LHCN-M2 (cell line): ENCODE measurements around the gene MIER2. TPM values are rescaled to one million over a fixed set of nuclear protein-coding genes. Genes with fewer than 3 reads are reported as not detected.

ENCODE experiments used
- total RNA-seq: library from RNA; depleted of rRNA; stranded (reverse); fragments of >200 nt; gene quantifications from 2 replicates; pipeline ENCODE4 v1.2.3, GENCODE V29; 2014; rRNA removed

The MIER2 gene
- total RNA-seq, 1 experiment from 2014 or later: 16.5 TPM

Other genes with a start within 250 kb of the MIER2 start
- gene OR4F17, start 237.7 kb downstream of the MIER2 start, total RNA-seq: not detected in 2 replicates
- gene PLPP2, start 53.4 kb downstream of the MIER2 start, total RNA-seq: not detected in 2 replicates
- gene C2CD4C, start 64.4 kb upstream of the MIER2 start, total RNA-seq: 0.29 and 0.32 TPM in 2 replicates
- gene SHC2, start 116.2 kb upstream of the MIER2 start, total RNA-seq: 0.32 and 0.57 TPM in 2 replicates
- 0.19 and 0.23 TPM in 2 replicates for gene MADCAM1, start 151.7 kb upstream of the MIER2 start, total RNA-seq
- gene TPGS1, start 162.7 kb upstream of the MIER2 start, total RNA-seq: 84.8 and 85.9 TPM in 2 replicates
- gene CDC34, start 187.0 kb upstream of the MIER2 start, total RNA-seq: 64.6 and 69.6 TPM in 2 replicates
- 1.7 TPM in 1 of 2 replicates, not detected in the other for gene GZMM, start 199.3 kb upstream of the MIER2 start, total RNA-seq
- 746 and 758 TPM in 2 replicates for gene BSG, start 227.8 kb upstream of the MIER2 start, total RNA-seq
- gene HCN2, start 245.1 kb upstream of the MIER2 start, total RNA-seq: 1.4 and 1.9 TPM in 2 replicates